Measurements from ENCODE around the gene ROS1.
A peak's percentile ranks its signal among the peaks of the same experiment; 100 is the strongest.
"Not testable (repeated sequence)": the region's sequence is repeated elsewhere in the genome, so short reads cannot be mapped to it uniquely, and the experiment has no call there.

The ROS1 gene

GRCh38 chr6:117425431-117426153 is at the start of gene ROS1:
TSS of gene ROS1 (minus strand) at chr6:117425942. CDS start at chr6:117425656, 286 bp downstream.
- no peak for DNase-seq

DNA sequence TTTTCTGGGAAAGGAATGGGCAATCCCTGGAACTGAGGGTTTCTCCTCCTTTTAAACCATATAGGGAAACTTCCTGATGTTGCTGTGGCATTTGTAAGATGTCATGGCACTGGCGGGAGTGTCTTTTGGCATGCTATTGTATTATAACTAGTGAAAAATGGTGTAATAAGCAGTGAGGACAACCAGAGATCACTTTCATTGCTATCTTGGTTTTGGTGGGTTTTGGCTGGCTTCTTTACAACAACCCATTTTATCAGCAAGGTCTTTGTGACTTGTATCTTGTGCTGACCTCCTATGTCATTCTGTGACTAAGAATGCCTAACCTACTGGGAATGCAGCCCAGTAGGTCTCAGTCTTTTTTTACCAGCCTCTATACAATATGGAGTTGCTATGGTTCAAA is 47.7 kb upstream of the ROS1 start:
- DNase-seq, result no peak

GRCh38 chr6:117472667-117473066 is 46.9 kb upstream of the ROS1 start:
- no peak for DNase-seq

DNA sequence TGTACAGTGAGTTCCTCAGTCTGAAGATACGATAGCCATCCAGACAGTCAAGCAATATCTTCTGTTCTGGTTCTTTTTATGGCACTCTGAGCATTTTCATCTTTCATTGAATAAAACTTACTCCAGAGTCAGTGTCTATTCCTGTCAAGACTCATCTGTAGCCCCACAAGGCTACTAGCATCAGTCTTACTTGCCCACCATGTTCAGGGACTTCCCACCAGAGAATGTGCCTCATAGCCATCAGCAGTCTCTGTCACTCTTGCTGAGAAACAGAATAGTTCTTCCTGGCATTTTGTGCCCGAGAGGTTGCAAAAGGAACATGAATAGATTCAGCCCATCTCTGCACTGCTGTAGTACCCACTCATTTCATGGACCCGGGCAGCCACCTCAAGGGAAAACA is 44.0 kb upstream of the ROS1 start:
- no peak for DNase-seq

- DNase-seq, result no peak
Observed at GRCh38 chr6:117469356-117469755, 43.6 kb upstream of the ROS1 start.

DNA sequence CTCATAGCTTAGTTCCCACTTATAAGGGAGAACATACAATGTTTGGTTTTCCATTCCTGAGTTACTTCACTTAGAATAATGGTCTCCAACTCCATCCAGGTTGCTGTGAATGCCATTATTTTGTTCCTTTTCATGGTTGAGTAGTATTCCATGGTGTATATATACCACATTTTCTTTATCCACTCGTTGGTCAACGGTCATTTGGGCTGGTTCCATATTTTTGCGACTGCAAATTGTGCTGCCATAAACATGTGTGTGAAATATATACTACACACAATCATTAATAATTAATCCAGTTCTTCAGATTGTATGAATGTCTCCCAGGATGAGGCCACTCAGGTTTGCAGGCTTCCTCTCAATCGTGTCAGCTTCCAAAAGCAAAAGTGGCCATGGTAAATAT is 42.8 kb upstream of the ROS1 start:
- not testable (repeated sequence) for DNase-seq

DNA sequence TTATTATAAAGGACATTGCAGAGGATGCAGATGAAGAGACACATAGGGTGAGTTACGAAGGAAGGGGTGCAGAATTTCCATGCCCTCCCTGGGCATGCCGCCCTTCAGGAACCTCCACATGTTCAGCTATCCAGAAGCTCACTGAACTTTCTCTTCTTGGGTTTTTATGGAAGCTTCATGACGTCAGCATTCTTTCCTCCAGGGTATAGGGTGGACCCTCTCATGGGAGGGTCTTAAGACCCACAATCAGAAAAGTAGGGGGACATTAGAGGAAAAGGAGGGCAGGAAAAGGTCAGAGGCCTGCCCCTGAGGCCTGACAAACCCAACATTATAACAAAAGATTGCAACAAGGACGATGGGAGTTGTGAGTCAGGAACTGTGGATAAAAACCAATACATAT is 42.1 kb upstream of the ROS1 start:
- DNase-seq, result no peak

DNA sequence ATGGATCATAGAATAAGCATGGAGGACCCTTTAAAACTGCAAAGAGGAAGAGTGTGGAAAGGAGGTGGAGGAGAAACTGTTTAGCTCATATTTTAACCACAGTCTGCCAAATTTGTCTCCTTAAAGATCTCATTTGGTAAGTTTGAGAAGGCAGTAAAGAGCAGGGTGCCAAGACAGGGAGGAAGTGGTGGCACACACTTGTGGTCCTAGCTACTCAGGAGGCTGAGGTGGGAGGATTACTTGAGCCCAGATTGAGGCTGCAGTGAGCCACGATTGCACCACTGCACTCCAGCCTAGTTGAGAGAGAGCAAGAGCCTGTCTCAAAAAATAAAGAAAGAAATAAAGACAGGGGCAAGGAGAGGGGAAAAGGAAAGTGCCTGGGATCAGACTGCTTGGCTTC is 39.9 kb upstream of the ROS1 start:
- no peak for DNase-seq

- DNase-seq, result no peak
Observed at GRCh38 chr6:117464700-117465099, 39.0 kb upstream of the ROS1 start.

- no peak for DNase-seq
Observed at GRCh38 chr6:117463762-117464665, 38.3 kb upstream of the ROS1 start.

- DNase-seq, result no peak
Observed at GRCh38 chr6:117459204-117459944, 33.6 kb upstream of the ROS1 start.

DNA sequence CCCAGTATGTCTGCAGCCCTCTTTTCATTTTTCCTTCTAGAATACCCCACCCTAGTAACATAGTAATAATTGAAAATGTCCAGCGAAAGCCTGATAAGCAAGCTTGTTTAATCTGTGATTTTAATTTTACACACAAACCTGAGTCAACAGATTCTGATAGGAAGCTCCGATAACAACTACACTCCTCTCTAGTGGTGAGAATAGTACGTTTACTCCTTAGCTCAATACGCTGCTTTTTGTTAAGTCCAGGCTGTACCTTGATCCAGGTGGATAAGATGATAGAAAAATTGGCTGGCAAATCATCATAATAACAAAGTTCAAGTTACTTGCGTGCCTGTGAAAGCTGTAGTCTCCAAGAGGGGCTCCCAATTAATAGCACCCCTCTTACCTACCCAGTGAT is 31.3 kb upstream of the ROS1 start:
- DNase-seq, result no peak

DNA sequence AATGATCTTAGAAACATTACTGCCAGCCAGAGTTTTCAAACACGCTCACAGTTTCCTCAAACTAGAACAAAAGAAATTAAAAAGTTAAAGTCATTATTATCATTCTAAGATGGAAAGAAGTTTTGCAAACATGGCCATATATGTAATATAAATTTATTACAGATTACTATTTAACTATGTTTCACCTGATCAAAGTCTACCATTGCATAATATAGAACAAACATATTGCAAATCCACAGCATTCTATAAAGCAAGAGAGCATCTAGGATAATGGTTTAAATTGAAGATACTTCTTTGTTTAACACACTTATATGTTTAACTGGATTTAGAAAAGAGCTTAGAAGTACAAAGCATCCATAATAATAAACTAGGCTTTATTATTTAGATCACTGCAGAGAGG is 30.5 kb upstream of the ROS1 start:
- no peak for DNase-seq

DNA sequence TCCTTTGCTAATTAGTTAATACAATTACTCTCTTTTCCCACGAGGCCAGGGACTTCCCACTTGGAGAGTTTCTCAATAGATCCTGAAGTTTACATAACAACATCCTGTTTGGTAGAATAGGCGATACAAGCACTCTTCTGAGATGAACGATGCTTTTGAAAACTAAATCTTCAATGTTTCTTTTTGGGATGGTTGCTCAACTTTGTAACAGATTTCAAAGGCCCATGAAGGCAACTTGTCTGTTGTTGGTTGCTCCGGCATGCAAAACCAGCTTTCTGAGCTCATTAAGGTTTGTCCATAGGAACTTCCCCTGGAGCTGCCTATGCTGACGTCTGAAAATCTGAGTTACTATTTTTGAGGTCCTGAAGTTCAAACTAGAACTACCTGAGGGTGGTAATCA is 25.9 kb upstream of the ROS1 start:
- DNase-seq, result no peak

DNA sequence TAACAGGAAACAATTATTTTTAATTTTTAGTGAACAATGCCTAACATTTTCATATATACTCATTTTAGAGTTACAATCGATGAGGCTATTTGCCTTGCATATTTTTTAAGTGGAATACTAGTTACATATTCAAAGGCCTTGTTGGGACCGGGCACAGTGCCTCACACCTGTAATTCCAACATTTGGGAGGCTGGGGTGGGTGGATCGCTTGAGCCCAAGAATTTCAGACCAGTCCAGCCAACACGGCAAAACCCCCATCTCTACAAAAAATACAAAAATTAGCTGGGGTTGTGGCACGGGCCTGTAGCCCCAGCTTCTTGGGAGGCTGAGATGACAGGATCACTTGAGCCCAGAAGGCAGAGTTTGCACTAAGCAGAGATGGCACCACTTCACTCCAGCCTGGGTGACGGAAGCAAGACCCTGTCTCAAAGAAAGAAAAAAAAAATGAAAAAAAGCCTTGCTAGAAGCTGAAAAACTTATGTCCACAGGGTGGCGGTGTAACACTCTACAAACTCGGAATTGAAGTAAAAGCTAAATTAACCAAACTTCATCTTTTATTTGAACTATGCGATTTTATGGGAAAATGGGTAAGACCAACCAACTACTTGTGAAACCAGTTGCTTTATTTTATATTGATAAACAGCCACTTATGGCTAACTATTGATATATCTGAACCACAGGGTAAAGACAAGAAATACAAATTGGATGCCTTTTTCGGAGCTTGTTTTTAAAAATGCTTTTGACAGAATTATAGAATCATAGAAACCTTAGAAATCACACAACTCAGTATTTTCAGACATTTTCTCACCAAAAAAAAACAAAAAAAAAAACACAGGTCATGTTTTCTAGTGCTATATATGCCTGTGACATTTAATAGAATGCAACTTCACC is 24.1 kb upstream of the ROS1 start:
- peak; percentile 22 for DNase-seq

DNA sequence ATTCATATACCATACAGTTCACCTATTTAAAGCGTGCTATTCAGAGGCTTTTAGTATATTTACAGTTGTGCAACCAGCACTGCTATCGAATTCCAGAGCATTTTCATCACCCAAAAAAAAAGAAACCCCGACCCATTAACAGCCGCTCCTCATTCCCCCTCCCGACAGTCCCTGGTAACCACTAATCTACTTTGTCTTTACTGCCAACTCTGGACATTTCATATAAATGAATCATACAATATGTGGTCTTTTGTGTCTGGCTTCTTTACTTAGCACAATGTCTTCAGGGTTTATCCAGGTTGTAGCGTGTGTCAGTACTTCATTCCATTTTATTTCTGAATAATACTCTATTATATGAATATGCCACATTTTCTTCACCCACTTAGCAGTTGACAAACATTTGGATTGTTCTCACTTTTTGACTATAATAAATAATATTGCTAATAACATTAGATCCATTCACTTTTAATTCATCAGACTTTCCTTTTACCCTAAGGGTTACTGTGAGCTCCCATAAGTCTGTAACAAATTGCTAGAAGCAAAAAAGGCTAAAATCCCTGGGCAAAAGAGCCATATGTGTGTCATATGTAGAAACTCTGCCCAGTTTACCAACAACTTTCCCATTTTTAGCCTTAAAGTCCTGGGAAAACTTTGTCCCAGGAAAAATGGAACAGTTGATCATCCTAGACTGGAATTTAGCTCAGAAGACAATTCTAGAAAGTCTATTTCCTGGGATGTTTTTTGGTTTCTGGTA is 23.2 kb upstream of the ROS1 start:
- no peak for DNase-seq

GRCh38 chr6:117448011-117448410 is 22.3 kb upstream of the ROS1 start:
- no peak for DNase-seq

DNA sequence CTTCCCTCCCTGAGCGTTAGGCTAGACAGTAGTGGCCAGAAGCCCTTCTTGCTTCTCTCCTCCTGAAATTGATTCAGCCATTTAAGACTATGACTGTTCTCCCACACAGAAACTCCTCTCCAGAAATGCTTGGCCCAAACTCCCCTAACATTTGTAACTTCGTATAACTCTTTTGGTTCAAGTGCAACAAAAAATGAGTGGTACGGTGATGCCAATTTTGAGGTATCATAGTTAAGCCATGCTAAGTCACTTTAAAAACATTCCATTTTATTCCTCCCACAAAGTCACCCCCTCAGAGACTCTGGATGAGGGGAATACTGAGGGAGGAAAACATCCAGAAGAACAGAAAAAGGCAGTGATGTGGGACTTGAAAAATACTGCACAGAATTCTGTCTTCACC is 21.1 kb upstream of the ROS1 start:
- no peak for DNase-seq

DNA sequence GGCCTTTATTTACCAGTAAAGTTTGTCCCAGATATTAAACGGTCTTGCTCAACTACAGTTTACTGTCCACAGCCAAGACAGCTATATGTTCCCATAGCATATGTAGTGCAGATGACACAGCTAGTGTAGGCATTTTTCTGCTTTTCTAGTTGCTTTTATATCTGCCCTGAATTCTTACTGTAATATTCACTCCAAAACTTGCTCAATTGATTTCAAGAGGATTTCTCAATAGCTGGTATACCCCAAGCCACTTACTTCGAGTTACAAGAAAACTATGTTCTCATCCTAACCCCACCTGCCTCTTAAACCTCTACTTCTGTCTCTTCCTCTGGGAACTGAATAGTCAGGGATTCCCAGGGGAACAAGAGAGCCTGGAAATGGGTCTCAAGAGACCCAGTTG is 18.9 kb upstream of the ROS1 start:
- DNase-seq, result no peak

GRCh38 chr6:117442313-117442712 is 16.6 kb upstream of the ROS1 start:
- DNase-seq, result not testable (repeated sequence)

DNA sequence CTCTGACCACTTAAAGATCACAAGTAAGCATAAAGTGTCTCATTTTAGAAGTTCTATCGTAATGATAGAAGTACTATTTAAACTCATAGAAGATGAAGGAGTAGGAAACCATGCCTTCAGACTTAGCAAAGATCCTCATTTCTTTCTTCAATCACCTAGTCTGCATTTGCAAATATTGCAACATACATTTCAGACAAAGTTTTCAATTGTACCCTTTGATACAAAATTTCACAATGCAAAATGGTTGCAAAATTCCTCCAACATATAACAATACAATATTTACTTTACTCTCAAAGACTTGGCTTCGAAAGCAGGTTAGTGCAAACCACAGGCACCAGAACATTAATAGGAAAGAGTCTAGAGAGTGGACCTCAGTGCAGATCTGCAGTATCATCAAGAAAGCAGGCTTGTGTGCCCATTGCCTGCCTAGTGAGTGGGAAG is 16.1 kb upstream of the ROS1 start:
- no peak for DNase-seq
